Measurements from ENCODE around the gene SPRED3.
"Not testable (repeated sequence)": the region's sequence is repeated elsewhere in the genome, so short reads cannot be mapped to it uniquely, and the experiment has no call there.

Gene SPRED3

GRCh38 chr19:38389957-38390924 is 1.7 kb downstream of the SPRED3 start:
- no peak for DNase-seq (ENCODE audit: low read depth in 3 of 3)

- DNase-seq (ENCODE audit: low read depth in 3 of 3) = no peak
Measured at GRCh38 chr19:38391911-38392464, 3.5 kb downstream of the SPRED3 start.

- DNase-seq (ENCODE audit: low read depth in 3 of 3) = no peak
Measured at GRCh38 chr19:38392707-38393308, 4.3 kb downstream of the SPRED3 start.

- peak; percentile 53 to 54 (median 54) for DNase-seq (ENCODE audit: low read depth in 3 of 3)
Measured at GRCh38 chr19:38394488-38394887, 6.0 kb downstream of the SPRED3 start.

- peak in 1 of 3 experiments; percentile 43 for DNase-seq (ENCODE audit: low read depth in 3 of 3)
Measured at GRCh38 chr19:38395381-38396114, 7.1 kb downstream of the SPRED3 start.

GRCh38 chr19:38399081-38399480 is 10.6 kb downstream of the SPRED3 start:
- no peak for DNase-seq (ENCODE audit: low read depth in 3 of 3)

GRCh38 chr19:38399537-38399936 is 11.0 kb downstream of the SPRED3 start:
- no peak for DNase-seq (ENCODE audit: low read depth in 3 of 3)

GRCh38 chr19:38400361-38400760 is 11.9 kb downstream of the SPRED3 start:
- DNase-seq (ENCODE audit: low read depth in 3 of 3) = no peak

GRCh38 chr19:38401148-38401547 is 12.7 kb downstream of the SPRED3 start:
- DNase-seq (ENCODE audit: low read depth in 3 of 3) = no peak

- no peak for DNase-seq (ENCODE audit: low read depth in 3 of 3)
Measured at GRCh38 chr19:38402623-38402966, 14.1 kb downstream of the SPRED3 start.

GRCh38 chr19:38402967-38403674 is 14.6 kb downstream of the SPRED3 start, which contains the start of gene FAM98C:
Gene FAM98C (plus strand): TSS chr19:38403093. CDS start chr19:38403154, 61 bp downstream.
- DNase-seq (ENCODE audit: low read depth in 3 of 3) = peak; percentile 96 to 98 (median 97)

GRCh38 chr19:38404858-38405257 is 16.4 kb downstream of the SPRED3 start:
- DNase-seq (ENCODE audit: low read depth in 3 of 3) = no peak

GRCh38 chr19:38405276-38405675 is 16.8 kb downstream of the SPRED3 start:
- DNase-seq (ENCODE audit: low read depth in 3 of 3) = no peak

GRCh38 chr19:38409631-38410133 is 21.2 kb downstream of the SPRED3 start:
- no peak for DNase-seq (ENCODE audit: low read depth in 3 of 3)

- DNase-seq (ENCODE audit: low read depth in 3 of 3) = not testable (repeated sequence)
Measured at GRCh38 chr19:38410407-38410806, 21.9 kb downstream of the SPRED3 start.

- no peak for DNase-seq (ENCODE audit: low read depth in 3 of 3)
Measured at GRCh38 chr19:38411041-38411712, 22.7 kb downstream of the SPRED3 start.

- DNase-seq (ENCODE audit: low read depth in 3 of 3) = not testable (repeated sequence)
Measured at GRCh38 chr19:38411898-38412297, 23.4 kb downstream of the SPRED3 start.

- no peak for DNase-seq (ENCODE audit: low read depth in 3 of 3)
Measured at GRCh38 chr19:38412491-38412890, 24.0 kb downstream of the SPRED3 start.

- DNase-seq (ENCODE audit: low read depth in 3 of 3) = no peak
Measured at GRCh38 chr19:38412961-38413360, 24.5 kb downstream of the SPRED3 start.

GRCh38 chr19:38413416-38413815 is 24.9 kb downstream of the SPRED3 start:
- no peak for DNase-seq (ENCODE audit: low read depth in 3 of 3)
